ENCODE data around the gene KRT27. TPM values are rescaled to one million over a fixed set of nuclear protein-coding genes. Genes with fewer than 3 reads are reported as not detected.

Gene KRT27, protein sequence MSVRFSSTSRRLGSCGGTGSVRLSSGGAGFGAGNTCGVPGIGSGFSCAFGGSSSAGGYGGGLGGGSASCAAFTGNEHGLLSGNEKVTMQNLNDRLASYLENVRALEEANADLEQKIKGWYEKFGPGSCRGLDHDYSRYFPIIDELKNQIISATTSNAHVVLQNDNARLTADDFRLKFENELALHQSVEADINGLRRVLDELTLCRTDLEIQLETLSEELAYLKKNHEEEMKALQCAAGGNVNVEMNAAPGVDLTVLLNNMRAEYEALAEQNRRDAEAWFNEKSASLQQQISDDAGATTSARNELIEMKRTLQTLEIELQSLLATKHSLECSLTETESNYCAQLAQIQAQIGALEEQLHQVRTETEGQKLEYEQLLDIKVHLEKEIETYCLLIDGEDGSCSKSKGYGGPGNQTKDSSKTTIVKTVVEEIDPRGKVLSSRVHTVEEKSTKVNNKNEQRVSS
- not detected in 2 replicates for total RNA-seq

DNA sequence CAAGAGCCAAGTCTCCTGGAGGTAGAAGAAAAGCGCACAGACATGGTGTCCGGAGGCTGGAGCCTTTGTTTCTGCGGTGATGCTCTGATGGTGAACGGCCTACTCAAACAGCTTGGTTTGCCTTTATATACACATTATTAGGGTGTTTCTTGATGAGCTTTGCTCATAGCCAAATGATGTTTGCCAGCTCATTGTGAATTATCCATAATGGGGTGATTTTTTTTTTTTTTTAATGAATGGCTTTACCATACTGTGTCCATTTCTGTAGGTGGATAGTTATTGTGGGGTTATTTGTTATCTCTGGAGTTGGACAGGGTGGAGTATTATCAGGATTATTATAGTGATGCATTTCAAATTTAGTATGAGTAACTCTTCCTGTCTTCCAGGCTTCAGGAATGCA, at the start of gene KRT27:
KRT27 (minus strand) TSS at position 101 of the 400 bp plus-strand sequence; CDS start at position 44, 57 bp downstream.

DNA sequence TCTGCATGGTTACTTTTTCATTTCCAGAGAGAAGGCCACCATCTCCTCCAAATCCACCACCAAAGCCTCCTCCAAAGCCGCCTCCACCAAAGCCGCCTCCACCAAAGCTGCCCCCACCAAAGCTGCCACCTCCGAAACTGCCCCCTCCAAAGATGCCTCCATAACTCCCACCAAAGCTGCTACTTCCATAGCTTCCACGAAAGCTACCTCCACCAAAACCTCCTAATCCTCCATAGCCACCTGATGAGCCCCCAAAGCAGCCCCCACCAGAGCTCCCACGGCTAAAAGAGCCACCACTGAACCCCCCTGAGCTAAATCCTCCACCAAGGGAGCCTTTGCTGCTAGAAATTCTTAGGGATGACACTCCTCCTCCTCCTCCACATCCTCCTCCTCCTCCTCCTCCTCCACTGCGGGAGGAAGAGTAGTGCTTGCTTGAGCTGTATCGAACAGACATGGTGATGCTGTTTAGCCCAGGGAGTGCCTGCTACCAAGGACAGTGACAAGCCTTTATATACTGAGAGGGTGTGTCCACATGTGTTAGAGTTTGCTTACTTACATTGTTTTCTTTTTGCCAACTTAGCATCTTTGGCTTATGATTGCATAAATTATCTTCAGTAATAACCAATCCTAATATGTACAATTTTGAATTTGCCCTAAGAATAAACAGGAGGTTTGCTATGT, 39.9 kb upstream of the KRT27 start, which contains the start of gene KRT10:
KRT10 (minus strand) TSS at position 483 of the 681 bp plus-strand sequence; CDS start at position 454, 29 bp downstream.

DNA sequence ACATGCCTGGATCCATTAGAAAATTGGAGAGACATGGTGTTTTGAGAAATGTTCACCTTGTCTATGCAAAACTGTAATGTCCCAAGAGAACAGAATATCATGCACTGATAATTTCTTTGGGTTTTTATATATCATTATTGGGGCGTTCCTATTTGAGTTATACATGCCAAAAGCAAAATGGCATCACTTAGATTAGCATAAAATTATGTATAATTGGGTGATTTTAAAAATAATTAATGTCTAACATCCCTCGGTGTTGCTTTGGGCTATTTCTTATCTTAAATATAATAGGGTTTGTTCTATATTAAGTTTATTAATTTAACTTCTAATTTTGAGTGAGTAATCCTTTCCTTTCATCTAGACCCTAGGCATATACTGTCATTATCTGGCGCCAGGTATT, 17.5 kb upstream of the KRT27 start, which contains the start of gene KRT28:
KRT28 (minus strand) TSS at position 101 of the 400 bp plus-strand sequence; CDS start at position 35, 66 bp downstream.

DNA sequence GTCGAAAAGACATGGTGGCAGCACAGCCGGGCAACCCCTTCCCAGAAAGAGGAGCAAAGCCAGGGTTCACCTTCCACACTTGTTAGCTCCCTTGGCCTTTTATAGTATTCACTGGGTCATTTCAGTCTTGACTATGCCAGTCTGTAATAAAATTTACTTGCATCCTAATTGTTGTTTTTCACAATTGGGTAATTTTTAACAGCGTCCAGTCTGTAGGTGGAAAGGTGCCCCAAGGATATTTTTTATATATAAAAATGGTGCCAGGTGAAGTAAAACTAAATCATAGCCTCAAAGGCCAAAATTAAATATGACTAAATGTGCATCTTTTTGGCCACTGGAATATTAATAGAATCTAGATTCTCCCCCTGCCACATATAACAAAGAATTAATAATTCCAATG, 10.2 kb downstream of the KRT27 start, which contains the start of gene KRT26:
KRT26 (minus strand) TSS at position 101 of the 400 bp plus-strand sequence; CDS start at position 13, 88 bp downstream.

DNA sequence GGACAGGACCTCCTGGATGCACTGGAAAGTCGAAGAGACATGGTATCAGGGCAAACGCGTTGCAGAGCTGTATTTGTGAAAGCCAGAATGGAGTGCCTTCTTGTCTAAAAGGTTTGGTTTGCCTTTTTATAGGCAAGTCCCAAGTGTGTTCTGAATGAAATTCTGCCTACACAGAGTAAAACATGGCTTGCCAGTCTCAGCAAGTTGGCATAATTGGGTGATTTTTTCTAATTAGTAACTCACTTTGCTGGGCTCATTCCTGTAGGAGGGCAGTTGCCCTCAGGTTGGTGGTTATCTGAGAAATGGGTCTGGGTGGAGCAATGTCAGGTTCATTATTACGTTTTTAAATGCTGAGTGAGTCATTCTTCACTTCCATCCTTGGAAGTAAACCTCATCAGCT, 27.1 kb downstream of the KRT27 start, which contains the start of gene KRT25:
KRT25 (minus strand) TSS at position 101 of the 400 bp plus-strand sequence; CDS start at position 41, 60 bp downstream.

Other genes with a start within 250 kb of the KRT27 start
- gene CCR7, start 217.1 kb downstream of the KRT27 start, total RNA-seq: not detected in 2 replicates
- gene SMARCE1, start 134.7 kb downstream of the KRT27 start, total RNA-seq: 59.5 and 89.9 TPM in 2 replicates
- gene KRT222, start 117.4 kb downstream of the KRT27 start, total RNA-seq: under 0.01 TPM in 1 of 2 replicates, not detected in the other
- 3.4 TPM in 1 of 2 replicates, not detected in the other for gene KRT24, start 78.8 kb downstream of the KRT27 start, total RNA-seq
- gene KRT25, start 27.2 kb downstream of the KRT27 start, total RNA-seq: not detected in 2 replicates
- gene KRT26, start 10.3 kb downstream of the KRT27 start, total RNA-seq: not detected in 2 replicates
- gene KRT28, start 17.4 kb upstream of the KRT27 start, total RNA-seq: not detected in 2 replicates
- gene KRT10, start 40.1 kb upstream of the KRT27 start, total RNA-seq: 5.9 and 8.5 TPM in 2 replicates
- gene KRT12, start 84.7 kb upstream of the KRT27 start, total RNA-seq: not detected in 2 replicates
- gene KRT20, start 102.7 kb upstream of the KRT27 start, total RNA-seq: not detected in 2 replicates
- 27.3 and 86.5 TPM in 2 replicates for gene KRT23, start 155.1 kb upstream of the KRT27 start, total RNA-seq
- gene KRT39, start 184.4 kb upstream of the KRT27 start, total RNA-seq: 0.28 TPM in 1 of 2 replicates, not detected in the other
- 0.36 TPM in 1 of 2 replicates, not detected in the other for gene KRT40, start 201.8 kb upstream of the KRT27 start, total RNA-seq
- gene KRTAP3-3, start 211.6 kb upstream of the KRT27 start, total RNA-seq: not detected in 2 replicates
- not detected in 2 replicates for gene KRTAP3-2, start 217.4 kb upstream of the KRT27 start, total RNA-seq
- not detected in 2 replicates for gene KRTAP3-1, start 226.6 kb upstream of the KRT27 start, total RNA-seq
- not detected in 2 replicates for gene KRTAP1-5, start 244.7 kb upstream of the KRT27 start, total RNA-seq
- gene KRTAP1-4, start 247.6 kb upstream of the KRT27 start, total RNA-seq: not detected in 2 replicates